ENCODE measurements around the gene GSG1L.

Gene GSG1L

DNA sequence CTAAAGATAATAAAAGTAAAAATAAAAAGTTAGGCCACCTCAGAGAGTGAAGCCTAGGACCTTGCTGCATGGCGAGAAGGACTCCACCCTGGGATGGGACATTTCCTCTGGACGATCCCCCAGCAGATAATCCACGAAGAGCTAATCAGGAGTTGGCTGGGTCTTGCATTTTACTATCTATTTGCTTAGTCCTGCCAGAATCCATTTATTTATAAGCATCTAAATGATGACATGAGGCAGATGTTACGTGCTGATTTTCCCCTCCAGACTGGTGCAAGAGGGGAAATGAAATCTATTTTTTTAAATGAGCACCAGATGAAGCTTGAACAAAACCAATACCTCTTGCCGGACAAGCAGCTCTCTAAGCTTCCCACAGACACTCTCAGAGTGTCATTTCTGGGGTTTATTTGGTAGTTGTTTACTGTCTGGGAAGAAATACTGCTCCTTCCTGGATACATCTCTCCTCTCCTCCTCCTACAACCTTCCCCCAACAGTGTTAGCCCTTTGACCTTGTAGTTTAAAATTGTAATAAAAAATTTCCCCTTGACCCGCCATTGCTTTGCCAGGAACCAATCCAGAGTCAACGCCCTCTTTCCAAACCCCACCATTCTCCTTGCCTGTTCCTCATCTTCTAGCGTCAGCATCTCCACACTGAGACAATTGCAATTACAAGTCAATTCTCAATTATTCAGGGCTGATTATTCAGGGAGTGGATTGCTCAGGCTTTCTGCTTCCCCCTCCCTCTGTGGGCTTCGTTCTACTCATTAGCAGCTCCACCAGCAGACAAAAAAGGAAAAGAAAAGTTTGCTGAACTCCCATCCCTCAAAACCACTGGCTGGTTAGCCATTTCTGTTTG is 63.0 kb downstream of the GSG1L start:
- FAIRE-seq: no peak

DNA sequence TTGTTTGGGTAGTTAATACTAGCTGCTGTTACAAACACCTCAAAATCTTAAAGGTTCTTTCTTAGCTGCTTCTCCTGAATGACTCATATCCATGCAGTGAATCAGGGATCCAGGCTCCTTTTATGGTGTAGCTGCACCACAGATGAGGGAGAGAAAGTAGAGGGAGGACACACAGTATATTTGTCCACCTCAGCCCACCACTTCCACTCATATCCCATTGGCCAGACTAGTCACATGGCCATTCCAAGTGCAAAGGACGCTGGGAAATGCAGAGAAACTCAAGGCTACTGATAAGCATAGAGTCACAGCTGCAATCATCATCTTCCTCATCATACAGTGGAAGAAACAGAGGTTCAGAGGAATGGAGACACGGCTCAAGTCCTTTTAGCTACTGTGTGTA is 63.8 kb downstream of the GSG1L start:
- TF ChIP-seq POLR2A (IDR thresholded peaks at IDR 0.05; ENCODE audit: low read depth, low read length) (no peak), POLR2AphosphoS5 (IDR thresholded peaks at IDR 0.05; ENCODE audit: low read depth, low read length) (no peak), POU2F2 (IDR thresholded peaks at IDR 0.05; ENCODE audit: low read depth, low read length) (no peak), TAF1 (IDR thresholded peaks at IDR 0.05; ENCODE audit: low read depth, low read length) (no peak), SPI1 (IDR thresholded peaks at IDR 0.05; ENCODE audit: low read depth, low read length) (no peak), PAX5 (IDR thresholded peaks at IDR 0.05; ENCODE audit: insufficient read depth, low read length, severe bottlenecking) (no peak)
- DNase-seq (ENCODE audit: insufficient read length, low spot score): no peak
- FAIRE-seq: no peak

More for the DNA sequence above, 63.0 kb downstream of the GSG1L start:
- TF ChIP-seq POLR2A (IDR thresholded peaks at IDR 0.05; ENCODE audit: low read depth, low read length) (no peak), TAF1 (IDR thresholded peaks at IDR 0.05; ENCODE audit: low read depth, low read length) (no peak), SPI1 (IDR thresholded peaks at IDR 0.05; ENCODE audit: low read depth, low read length) (no peak), PAX5 (IDR thresholded peaks at IDR 0.05; ENCODE audit: insufficient read depth, low read length, severe bottlenecking) (no peak), POU2F2 (IDR thresholded peaks at IDR 0.05; ENCODE audit: low read depth, low read length) (no peak), POLR2AphosphoS5 (IDR thresholded peaks at IDR 0.05; ENCODE audit: low read depth, low read length) (no peak)
- no peak for DNase-seq (ENCODE audit: insufficient read length, low spot score)

DNA sequence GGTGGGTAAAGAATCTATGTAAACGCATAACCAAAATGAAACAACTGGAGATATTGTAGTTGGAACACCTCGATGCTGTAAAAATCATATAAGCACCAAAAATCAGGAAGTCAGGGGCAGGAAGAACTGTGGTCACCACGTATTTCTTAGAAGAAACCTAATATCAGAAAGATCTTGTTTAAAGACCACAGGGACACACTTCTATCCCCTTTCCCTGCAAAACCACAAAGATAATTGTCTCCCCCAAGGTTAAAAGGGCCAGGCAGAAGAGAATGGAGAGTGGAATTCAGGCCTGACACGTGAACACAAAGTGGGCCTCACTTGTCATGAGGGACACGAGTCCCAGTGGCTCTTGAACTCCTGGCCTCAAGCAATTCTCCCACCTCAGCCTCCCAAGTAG is 68.1 kb downstream of the GSG1L start:
- DNase-seq (ENCODE audit: insufficient read length, low spot score) (no peak), FAIRE-seq (no peak)
- TF ChIP-seq POU2F2 (IDR thresholded peaks at IDR 0.05; ENCODE audit: low read depth, low read length): no peak
- TF ChIP-seq SPI1 (IDR thresholded peaks at IDR 0.05; ENCODE audit: low read depth, low read length): no peak
- TF ChIP-seq TAF1 (IDR thresholded peaks at IDR 0.05; ENCODE audit: low read depth, low read length): no peak
- no peak for TF ChIP-seq POLR2AphosphoS5 (IDR thresholded peaks at IDR 0.05; ENCODE audit: low read depth, low read length)
- no peak for TF ChIP-seq PAX5 (IDR thresholded peaks at IDR 0.05; ENCODE audit: insufficient read depth, low read length, severe bottlenecking)
- TF ChIP-seq POLR2A (IDR thresholded peaks at IDR 0.05; ENCODE audit: low read depth, low read length): no peak

DNA sequence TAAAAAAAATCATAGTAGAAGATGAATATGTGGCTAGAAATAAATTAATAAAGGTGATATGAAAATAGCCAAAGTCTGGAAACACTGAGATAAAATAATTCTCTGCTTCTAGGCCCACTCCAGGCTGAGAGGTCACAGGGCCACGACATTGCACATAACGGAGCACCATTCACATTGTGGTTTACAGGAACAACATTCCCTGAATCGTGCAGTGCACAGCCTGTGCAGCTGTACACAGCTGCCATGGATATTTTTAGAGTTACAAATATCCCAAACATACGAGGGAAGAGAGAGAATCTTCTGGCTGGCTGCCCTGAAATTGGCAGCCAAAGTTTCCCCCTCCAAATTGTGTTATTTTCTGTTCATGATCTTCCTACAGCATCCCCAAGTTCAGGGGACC is 68.8 kb downstream of the GSG1L start:
- DNase-seq (ENCODE audit: insufficient read length, low spot score): no peak
- no peak for FAIRE-seq
- TF ChIP-seq POU2F2 (IDR thresholded peaks at IDR 0.05; ENCODE audit: low read depth, low read length) (no peak), SPI1 (IDR thresholded peaks at IDR 0.05; ENCODE audit: low read depth, low read length) (no peak), POLR2A (IDR thresholded peaks at IDR 0.05; ENCODE audit: low read depth, low read length) (no peak), TAF1 (IDR thresholded peaks at IDR 0.05; ENCODE audit: low read depth, low read length) (no peak), POLR2AphosphoS5 (IDR thresholded peaks at IDR 0.05; ENCODE audit: low read depth, low read length) (no peak), PAX5 (IDR thresholded peaks at IDR 0.05; ENCODE audit: insufficient read depth, low read length, severe bottlenecking) (no peak)

DNA sequence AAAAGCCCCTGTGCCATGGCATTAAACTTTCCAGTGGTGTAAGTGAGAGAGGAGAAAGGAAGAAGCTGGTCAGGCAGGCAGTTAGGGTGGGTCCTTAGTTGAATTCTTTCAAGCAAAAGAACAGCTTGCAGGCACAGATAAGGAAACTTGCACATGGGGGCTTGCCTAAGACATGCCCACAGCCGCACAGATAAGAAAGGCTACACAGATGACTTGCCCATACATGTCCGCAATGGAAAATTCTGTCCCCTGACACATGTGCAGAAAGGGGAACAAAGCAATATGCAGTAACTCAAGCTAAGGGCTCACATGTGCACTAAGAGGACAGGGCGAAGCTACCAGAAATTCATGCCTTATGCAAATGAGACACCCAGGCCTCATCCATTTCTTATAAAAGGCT is 69.9 kb downstream of the GSG1L start:
- FAIRE-seq (no peak), DNase-seq (ENCODE audit: insufficient read length, low spot score) (no peak)
- TF ChIP-seq POLR2AphosphoS5 (IDR thresholded peaks at IDR 0.05; ENCODE audit: low read depth, low read length): no peak
- no peak for TF ChIP-seq SPI1 (IDR thresholded peaks at IDR 0.05; ENCODE audit: low read depth, low read length)
- TF ChIP-seq POLR2A (IDR thresholded peaks at IDR 0.05; ENCODE audit: low read depth, low read length): no peak
- TF ChIP-seq TAF1 (IDR thresholded peaks at IDR 0.05; ENCODE audit: low read depth, low read length): no peak
- no peak for TF ChIP-seq POU2F2 (IDR thresholded peaks at IDR 0.05; ENCODE audit: low read depth, low read length)
- no peak for TF ChIP-seq PAX5 (IDR thresholded peaks at IDR 0.05; ENCODE audit: insufficient read depth, low read length, severe bottlenecking)

DNA sequence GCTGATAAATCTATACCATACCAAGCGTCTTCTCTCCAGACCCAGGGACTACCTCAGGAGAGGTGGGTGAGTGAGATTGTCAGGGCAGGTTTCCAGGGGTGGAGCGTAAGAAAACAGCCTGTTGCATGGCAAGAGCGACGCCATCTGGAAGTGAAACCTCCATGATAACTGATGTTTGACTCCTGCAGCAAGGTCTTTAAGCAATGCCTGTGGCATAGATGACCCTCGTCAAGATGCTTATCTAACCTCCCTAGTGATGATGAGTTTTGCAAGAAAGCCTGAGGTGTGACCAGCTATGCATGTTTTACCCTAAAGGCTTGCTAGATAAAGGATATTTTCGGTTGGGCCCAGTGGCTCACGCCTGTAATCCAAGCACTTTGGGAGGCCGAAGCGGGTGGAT is 71.6 kb downstream of the GSG1L start:
- FAIRE-seq (no peak), DNase-seq (ENCODE audit: insufficient read length, low spot score) (no peak)
- TF ChIP-seq POU2F2 (IDR thresholded peaks at IDR 0.05; ENCODE audit: low read depth, low read length) (no peak), TAF1 (IDR thresholded peaks at IDR 0.05; ENCODE audit: low read depth, low read length) (no peak), POLR2A (IDR thresholded peaks at IDR 0.05; ENCODE audit: low read depth, low read length) (no peak), PAX5 (IDR thresholded peaks at IDR 0.05; ENCODE audit: insufficient read depth, low read length, severe bottlenecking) (no peak), POLR2AphosphoS5 (IDR thresholded peaks at IDR 0.05; ENCODE audit: low read depth, low read length) (no peak), SPI1 (IDR thresholded peaks at IDR 0.05; ENCODE audit: low read depth, low read length) (no peak)

DNA sequence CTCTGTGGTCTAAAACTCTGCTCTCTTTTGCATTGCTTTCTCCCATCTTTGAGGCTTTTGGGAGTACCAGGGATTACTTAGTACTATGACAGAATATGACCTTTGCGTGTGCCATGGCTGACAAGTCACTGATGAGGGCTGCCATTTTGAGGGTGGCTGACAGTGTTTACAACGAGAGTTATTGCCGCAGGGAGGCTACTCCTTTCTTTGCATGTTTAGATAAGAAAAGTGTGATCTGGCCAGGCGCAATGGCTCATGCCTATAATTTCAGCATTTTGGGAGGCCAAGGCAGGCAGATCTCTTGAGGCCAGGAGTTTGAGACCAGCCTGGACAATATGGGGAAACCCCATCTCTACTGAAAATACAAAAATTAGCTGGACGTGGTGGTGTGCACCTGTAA is 77.5 kb downstream of the GSG1L start:
- TF ChIP-seq SPI1 (IDR thresholded peaks at IDR 0.05; ENCODE audit: low read depth, low read length) (no peak), POU2F2 (IDR thresholded peaks at IDR 0.05; ENCODE audit: low read depth, low read length) (no peak), PAX5 (IDR thresholded peaks at IDR 0.05; ENCODE audit: insufficient read depth, low read length, severe bottlenecking) (no peak)
- FAIRE-seq: no peak
- DNase-seq (ENCODE audit: insufficient read length, low spot score): no peak

DNA sequence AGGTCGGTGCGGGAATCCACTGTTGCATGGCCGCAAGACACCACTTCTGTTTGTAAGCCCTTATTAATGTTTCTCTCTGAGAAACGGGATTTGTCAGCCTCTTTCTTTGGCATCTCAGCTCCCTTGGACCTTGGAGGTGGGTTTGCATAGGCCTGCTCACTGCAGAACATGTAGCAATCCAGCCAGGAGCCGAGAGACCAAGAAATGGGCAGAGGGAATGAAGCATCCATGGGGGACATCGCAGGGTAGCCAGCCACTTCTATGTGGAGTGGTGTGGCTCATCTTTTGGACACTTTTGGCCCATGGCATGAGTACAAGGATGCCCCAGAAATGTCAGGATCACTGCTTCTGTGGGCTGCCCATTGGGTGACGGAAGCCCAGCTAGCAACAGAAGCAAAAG is 79.4 kb downstream of the GSG1L start:
- no peak for FAIRE-seq
- no peak for DNase-seq (ENCODE audit: insufficient read length, low spot score)
- TF ChIP-seq TAF1 (IDR thresholded peaks at IDR 0.05; ENCODE audit: low read depth, low read length): no peak
- no peak for TF ChIP-seq POLR2AphosphoS5 (IDR thresholded peaks at IDR 0.05; ENCODE audit: low read depth, low read length)
- TF ChIP-seq PAX5 (IDR thresholded peaks at IDR 0.05; ENCODE audit: insufficient read depth, low read length, severe bottlenecking): no peak
- TF ChIP-seq SPI1 (IDR thresholded peaks at IDR 0.05; ENCODE audit: low read depth, low read length): no peak
- TF ChIP-seq POU2F2 (IDR thresholded peaks at IDR 0.05; ENCODE audit: low read depth, low read length): no peak
- no peak for TF ChIP-seq POLR2A (IDR thresholded peaks at IDR 0.05; ENCODE audit: low read depth, low read length)

DNA sequence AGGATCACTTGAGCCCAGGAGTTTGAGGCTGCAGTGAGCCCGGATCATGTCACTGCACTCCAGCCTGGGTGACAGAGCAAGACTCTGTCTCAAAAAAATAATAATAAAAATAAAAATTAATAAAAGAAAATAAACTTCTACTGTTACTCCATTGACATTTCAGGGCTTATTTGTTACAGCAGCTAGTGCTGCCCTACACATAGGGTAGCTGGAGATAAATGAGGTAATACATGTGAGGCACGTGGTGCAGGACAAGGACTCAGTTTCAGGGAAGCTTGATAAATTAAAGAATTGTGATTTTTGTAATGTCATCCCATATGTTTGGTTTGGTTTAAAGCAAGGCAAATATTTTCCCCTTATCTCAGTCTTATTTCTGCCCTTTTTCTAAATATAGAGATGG is 80.3 kb downstream of the GSG1L start:
- DNase-seq (ENCODE audit: insufficient read length, low spot score): no peak
- TF ChIP-seq POU2F2 (IDR thresholded peaks at IDR 0.05; ENCODE audit: low read depth, low read length): no peak
- no peak for TF ChIP-seq SPI1 (IDR thresholded peaks at IDR 0.05; ENCODE audit: low read depth, low read length)
- FAIRE-seq: no peak

DNA sequence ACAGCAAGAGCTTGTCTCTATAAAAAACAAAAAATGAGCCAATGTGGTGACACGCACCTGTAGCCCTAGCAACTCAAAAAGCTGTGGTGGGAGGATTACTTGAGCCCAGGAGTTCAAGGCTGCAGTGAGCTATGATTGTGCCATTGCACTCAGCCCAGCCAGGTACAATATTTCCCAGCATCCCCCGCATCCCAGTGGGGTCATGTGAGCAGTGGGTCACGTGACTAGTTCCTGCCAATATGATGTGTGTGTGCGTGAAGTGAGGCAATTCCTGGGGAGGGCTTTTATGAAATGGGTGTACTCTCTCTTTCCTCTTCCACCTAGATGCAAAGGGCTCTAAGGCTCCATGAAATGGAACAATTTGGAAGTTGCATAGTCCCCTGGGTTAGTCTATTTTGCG is 81.3 kb downstream of the GSG1L start:
- TF ChIP-seq POU2F2 (IDR thresholded peaks at IDR 0.05; ENCODE audit: low read depth, low read length): no peak
- no peak for TF ChIP-seq POLR2A (IDR thresholded peaks at IDR 0.05; ENCODE audit: low read depth, low read length)
- no peak for TF ChIP-seq PAX5 (IDR thresholded peaks at IDR 0.05; ENCODE audit: insufficient read depth, low read length, severe bottlenecking)
- TF ChIP-seq SPI1 (IDR thresholded peaks at IDR 0.05; ENCODE audit: low read depth, low read length): no peak
- TF ChIP-seq TAF1 (IDR thresholded peaks at IDR 0.05; ENCODE audit: low read depth, low read length): no peak
- no peak for TF ChIP-seq POLR2AphosphoS5 (IDR thresholded peaks at IDR 0.05; ENCODE audit: low read depth, low read length)
- FAIRE-seq (no peak), DNase-seq (ENCODE audit: insufficient read length, low spot score) (no peak)
